NCI-H446 (cell line): ENCODE measurements around the gene CDHR2.

Experiments used
- DNase-seq, 2 experiments: peaks; one replicate each; lab custom pipeline; 2025; lab: John Stamatoyannopoulos, UW

CDHR2 gene

GRCh38 chr5:176640616-176641015, 91.5 kb downstream of the CDHR2 start:
- DNase-seq: no peak

- no peak for DNase-seq
These were observed 93.7 kb downstream of the CDHR2 start for GRCh38 chr5:176642675-176643490.

- no peak for DNase-seq
These were observed 94.5 kb downstream of the CDHR2 start for GRCh38 chr5:176643491-176644219.

- DNase-seq: no peak
These were observed 95.2 kb downstream of the CDHR2 start for GRCh38 chr5:176644294-176644693.

- DNase-seq: no peak
These were observed 95.9 kb downstream of the CDHR2 start for GRCh38 chr5:176644878-176645670.
